Measurements from ENCODE around the gene PEX16. TPM values are rescaled to one million over a fixed set of nuclear protein-coding genes. Genes with fewer than 3 reads are reported as not detected.

The PEX16 gene
- total RNA-seq, 1 donor from 2014 or later = 13.0 TPM

Other genes with a start within 250 kb of the PEX16 start
- 7.5 TPM for gene SLC35C1, start 112.7 kb downstream of the PEX16 start, total RNA-seq
- 49.6 TPM for gene CRY2, start 70.4 kb downstream of the PEX16 start, total RNA-seq
- 7.5 TPM for gene MAPK8IP1, start 32.2 kb downstream of the PEX16 start, total RNA-seq
- 0.54 TPM for gene FREY1, start 10.6 kb downstream of the PEX16 start, total RNA-seq
- not detected for gene LARGE2, start 4.8 kb upstream of the PEX16 start, total RNA-seq
- gene PHF21A, start 203.6 kb upstream of the PEX16 start, total RNA-seq = 43.8 TPM

Data from cardiac septum (tissue), 1 donor.